Measurements from ENCODE around the gene RBM19.

GRCh38 chr12:113860950-113861349, 105.2 kb downstream of the RBM19 start:
- TF ChIP-seq, protein P1, sequence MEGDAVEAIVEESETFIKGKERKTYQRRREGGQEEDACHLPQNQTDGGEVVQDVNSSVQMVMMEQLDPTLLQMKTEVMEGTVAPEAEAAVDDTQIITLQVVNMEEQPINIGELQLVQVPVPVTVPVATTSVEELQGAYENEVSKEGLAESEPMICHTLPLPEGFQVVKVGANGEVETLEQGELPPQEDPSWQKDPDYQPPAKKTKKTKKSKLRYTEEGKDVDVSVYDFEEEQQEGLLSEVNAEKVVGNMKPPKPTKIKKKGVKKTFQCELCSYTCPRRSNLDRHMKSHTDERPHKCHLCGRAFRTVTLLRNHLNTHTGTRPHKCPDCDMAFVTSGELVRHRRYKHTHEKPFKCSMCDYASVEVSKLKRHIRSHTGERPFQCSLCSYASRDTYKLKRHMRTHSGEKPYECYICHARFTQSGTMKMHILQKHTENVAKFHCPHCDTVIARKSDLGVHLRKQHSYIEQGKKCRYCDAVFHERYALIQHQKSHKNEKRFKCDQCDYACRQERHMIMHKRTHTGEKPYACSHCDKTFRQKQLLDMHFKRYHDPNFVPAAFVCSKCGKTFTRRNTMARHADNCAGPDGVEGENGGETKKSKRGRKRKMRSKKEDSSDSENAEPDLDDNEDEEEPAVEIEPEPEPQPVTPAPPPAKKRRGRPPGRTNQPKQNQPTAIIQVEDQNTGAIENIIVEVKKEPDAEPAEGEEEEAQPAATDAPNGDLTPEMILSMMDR (IDR thresholded peaks at IDR 0.05) = no peak
- no peak for TF ChIP-seq POLR2A (IDR thresholded peaks at IDR 0.05)

Data from uterus (tissue), 2 donors.